HL-60 (cell line): ENCODE results near the gene GC.

Experiments
- GABPA ChIP-seq: IDR thresholded peaks from 2 replicates; pipeline ENCODE4 v1.6.1; 2012; ENCODE audit warnings: low read depth
- POLR2AphosphoS5 ChIP-seq: IDR thresholded peaks from 2 replicates; pipeline ENCODE4 v1.6.1; 2012; ENCODE audit warnings: low read depth
- SPI1 ChIP-seq: IDR thresholded peaks from 2 replicates; pipeline ENCODE4 v1.6.1; 2012; ENCODE audit warnings: low read depth, mild to moderate bottlenecking, borderline replicate concordance
- TF ChIP-seq, protein P1 (sequence below): IDR thresholded peaks from one replicate; pipeline ENCODE4 v1.5.1; 2011; ENCODE audit warnings: low read length, control low read depth, inconsistent platforms; ENCODE audit not compliant: insufficient read depth
- TF ChIP-seq, protein P2 (sequence below): IDR thresholded peaks from 2 replicates; pipeline ENCODE4 v1.6.1; 2012; ENCODE audit warnings: low read depth; ENCODE audit not compliant: insufficient replicate concordance

GRCh38 chr4:71769434-71769833, 14.4 kb downstream of the GC start:
- TF ChIP-seq, protein P1, sequence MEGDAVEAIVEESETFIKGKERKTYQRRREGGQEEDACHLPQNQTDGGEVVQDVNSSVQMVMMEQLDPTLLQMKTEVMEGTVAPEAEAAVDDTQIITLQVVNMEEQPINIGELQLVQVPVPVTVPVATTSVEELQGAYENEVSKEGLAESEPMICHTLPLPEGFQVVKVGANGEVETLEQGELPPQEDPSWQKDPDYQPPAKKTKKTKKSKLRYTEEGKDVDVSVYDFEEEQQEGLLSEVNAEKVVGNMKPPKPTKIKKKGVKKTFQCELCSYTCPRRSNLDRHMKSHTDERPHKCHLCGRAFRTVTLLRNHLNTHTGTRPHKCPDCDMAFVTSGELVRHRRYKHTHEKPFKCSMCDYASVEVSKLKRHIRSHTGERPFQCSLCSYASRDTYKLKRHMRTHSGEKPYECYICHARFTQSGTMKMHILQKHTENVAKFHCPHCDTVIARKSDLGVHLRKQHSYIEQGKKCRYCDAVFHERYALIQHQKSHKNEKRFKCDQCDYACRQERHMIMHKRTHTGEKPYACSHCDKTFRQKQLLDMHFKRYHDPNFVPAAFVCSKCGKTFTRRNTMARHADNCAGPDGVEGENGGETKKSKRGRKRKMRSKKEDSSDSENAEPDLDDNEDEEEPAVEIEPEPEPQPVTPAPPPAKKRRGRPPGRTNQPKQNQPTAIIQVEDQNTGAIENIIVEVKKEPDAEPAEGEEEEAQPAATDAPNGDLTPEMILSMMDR: no peak
- TF ChIP-seq GABPA (no peak), POLR2AphosphoS5 (no peak), SPI1 (no peak)
- TF ChIP-seq, protein P2, sequence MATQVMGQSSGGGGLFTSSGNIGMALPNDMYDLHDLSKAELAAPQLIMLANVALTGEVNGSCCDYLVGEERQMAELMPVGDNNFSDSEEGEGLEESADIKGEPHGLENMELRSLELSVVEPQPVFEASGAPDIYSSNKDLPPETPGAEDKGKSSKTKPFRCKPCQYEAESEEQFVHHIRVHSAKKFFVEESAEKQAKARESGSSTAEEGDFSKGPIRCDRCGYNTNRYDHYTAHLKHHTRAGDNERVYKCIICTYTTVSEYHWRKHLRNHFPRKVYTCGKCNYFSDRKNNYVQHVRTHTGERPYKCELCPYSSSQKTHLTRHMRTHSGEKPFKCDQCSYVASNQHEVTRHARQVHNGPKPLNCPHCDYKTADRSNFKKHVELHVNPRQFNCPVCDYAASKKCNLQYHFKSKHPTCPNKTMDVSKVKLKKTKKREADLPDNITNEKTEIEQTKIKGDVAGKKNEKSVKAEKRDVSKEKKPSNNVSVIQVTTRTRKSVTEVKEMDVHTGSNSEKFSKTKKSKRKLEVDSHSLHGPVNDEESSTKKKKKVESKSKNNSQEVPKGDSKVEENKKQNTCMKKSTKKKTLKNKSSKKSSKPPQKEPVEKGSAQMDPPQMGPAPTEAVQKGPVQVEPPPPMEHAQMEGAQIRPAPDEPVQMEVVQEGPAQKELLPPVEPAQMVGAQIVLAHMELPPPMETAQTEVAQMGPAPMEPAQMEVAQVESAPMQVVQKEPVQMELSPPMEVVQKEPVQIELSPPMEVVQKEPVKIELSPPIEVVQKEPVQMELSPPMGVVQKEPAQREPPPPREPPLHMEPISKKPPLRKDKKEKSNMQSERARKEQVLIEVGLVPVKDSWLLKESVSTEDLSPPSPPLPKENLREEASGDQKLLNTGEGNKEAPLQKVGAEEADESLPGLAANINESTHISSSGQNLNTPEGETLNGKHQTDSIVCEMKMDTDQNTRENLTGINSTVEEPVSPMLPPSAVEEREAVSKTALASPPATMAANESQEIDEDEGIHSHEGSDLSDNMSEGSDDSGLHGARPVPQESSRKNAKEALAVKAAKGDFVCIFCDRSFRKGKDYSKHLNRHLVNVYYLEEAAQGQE: no peak
